ENCODE measurements around the gene CCDC107. TPM values are rescaled to one million over a fixed set of nuclear protein-coding genes. Genes with fewer than 3 reads are reported as not detected.
A peak's percentile ranks its signal among the peaks of the same experiment; 100 is the strongest.

CCDC107 gene
- total and polyA plus RNA-seq, 9 of the 15 experiments (the other 6 are each of a cell fraction or from before 2014, with no cell fraction given), result 0.35 to 11.3 (median 6.9) TPM; not detected in 1

DNA sequence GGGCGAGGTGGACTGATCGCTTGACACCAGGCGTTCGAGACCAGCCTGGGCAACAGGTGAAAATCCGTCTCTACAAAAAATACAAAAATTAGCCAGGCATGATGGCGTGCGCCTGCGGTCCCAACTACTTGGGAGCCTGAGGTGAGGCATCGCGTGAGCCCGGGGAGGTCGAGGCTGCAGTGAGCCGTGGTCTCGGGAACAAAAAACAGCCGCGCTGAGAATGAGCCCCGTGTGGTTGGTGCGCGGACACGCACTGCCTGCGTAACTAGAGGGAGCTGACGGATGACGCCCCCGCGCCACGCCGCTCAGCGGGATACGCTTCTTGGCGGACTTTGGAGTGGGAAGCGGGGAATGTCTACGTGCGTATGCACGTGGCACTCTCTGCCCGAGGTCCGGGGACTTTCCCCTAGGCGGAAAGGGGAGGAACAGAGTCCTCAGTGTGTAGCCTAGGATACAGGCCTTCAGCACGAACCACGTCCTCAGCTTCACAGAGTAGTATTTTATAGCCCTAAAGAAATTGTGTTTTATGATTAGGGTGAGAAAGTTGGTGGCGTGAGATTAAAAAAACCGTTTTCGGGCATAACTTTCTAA is 451 bp upstream of the CCDC107 start, which contains the start of gene RMRP (continued):
- TF ChIP-seq, protein P1, sequence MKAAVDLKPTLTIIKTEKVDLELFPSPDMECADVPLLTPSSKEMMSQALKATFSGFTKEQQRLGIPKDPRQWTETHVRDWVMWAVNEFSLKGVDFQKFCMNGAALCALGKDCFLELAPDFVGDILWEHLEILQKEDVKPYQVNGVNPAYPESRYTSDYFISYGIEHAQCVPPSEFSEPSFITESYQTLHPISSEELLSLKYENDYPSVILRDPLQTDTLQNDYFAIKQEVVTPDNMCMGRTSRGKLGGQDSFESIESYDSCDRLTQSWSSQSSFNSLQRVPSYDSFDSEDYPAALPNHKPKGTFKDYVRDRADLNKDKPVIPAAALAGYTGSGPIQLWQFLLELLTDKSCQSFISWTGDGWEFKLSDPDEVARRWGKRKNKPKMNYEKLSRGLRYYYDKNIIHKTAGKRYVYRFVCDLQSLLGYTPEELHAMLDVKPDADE (conservative IDR thresholded peaks at IDR 0.05; ENCODE audit: control insufficient read depth, low read depth, low read length), result 0 out of 2 replicates have a peak, but pooled peaks have one; percentile 73
- TF ChIP-seq, protein P2, sequence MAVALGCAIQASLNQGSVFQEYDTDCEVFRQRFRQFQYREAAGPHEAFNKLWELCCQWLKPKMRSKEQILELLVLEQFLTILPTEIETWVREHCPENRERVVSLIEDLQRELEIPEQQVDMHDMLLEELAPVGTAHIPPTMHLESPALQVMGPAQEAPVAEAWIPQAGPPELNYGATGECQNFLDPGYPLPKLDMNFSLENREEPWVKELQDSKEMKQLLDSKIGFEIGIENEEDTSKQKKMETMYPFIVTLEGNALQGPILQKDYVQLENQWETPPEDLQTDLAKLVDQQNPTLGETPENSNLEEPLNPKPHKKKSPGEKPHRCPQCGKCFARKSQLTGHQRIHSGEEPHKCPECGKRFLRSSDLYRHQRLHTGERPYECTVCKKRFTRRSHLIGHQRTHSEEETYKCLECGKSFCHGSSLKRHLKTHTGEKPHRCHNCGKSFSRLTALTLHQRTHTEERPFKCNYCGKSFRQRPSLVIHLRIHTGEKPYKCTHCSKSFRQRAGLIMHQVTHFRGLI (CRISPR knock-in tag; IDR thresholded peaks at IDR 0.05), result no peak
- TF ChIP-seq RBFOX2 (IDR thresholded peaks at IDR 0.05; ENCODE audit: low read depth, low read length), result peak; percentile 73
- TF ChIP-seq CBX5 (IDR thresholded peaks at IDR 0.05; ENCODE audit: borderline replicate concordance, low read depth), result no peak
- TF ChIP-seq PML (IDR thresholded peaks at IDR 0.05; ENCODE audit: low read length), result no peak
- TF ChIP-seq, protein P3, sequence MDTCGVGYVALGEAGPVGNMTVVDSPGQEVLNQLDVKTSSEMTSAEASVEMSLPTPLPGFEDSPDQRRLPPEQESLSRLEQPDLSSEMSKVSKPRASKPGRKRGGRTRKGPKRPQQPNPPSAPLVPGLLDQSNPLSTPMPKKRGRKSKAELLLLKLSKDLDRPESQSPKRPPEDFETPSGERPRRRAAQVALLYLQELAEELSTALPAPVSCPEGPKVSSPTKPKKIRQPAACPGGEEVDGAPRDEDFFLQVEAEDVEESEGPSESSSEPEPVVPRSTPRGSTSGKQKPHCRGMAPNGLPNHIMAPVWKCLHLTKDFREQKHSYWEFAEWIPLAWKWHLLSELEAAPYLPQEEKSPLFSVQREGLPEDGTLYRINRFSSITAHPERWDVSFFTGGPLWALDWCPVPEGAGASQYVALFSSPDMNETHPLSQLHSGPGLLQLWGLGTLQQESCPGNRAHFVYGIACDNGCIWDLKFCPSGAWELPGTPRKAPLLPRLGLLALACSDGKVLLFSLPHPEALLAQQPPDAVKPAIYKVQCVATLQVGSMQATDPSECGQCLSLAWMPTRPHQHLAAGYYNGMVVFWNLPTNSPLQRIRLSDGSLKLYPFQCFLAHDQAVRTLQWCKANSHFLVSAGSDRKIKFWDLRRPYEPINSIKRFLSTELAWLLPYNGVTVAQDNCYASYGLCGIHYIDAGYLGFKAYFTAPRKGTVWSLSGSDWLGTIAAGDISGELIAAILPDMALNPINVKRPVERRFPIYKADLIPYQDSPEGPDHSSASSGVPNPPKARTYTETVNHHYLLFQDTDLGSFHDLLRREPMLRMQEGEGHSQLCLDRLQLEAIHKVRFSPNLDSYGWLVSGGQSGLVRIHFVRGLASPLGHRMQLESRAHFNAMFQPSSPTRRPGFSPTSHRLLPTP (IDR thresholded peaks at IDR 0.05; ENCODE audit: borderline replicate concordance, extremely low read depth, insufficient read length), result peak; percentile 47
- no peak for TF ChIP-seq HMG20B (CRISPR knock-in tag; IDR thresholded peaks at IDR 0.05)
- TF ChIP-seq CHD4 (IDR thresholded peaks at IDR 0.05; ENCODE audit: insufficient read depth, insufficient replicate concordance, low read depth, low read length, poor library complexity, severe bottlenecking), result no peak
- TF ChIP-seq, protein P4, sequence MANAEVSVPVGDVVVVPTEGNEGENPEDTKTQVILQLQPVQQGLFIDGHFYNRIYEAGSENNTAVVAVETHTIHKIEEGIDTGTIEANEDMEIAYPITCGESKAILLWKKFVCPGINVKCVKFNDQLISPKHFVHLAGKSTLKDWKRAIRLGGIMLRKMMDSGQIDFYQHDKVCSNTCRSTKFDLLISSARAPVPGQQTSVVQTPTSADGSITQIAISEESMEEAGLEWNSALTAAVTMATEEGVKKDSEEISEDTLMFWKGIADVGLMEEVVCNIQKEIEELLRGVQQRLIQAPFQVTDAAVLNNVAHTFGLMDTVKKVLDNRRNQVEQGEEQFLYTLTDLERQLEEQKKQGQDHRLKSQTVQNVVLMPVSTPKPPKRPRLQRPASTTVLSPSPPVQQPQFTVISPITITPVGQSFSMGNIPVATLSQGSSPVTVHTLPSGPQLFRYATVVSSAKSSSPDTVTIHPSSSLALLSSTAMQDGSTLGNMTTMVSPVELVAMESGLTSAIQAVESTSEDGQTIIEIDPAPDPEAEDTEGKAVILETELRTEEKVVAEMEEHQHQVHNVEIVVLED (CRISPR knock-in tag; IDR thresholded peaks at IDR 0.05), result peak; percentile 93
- TF ChIP-seq, protein P5, sequence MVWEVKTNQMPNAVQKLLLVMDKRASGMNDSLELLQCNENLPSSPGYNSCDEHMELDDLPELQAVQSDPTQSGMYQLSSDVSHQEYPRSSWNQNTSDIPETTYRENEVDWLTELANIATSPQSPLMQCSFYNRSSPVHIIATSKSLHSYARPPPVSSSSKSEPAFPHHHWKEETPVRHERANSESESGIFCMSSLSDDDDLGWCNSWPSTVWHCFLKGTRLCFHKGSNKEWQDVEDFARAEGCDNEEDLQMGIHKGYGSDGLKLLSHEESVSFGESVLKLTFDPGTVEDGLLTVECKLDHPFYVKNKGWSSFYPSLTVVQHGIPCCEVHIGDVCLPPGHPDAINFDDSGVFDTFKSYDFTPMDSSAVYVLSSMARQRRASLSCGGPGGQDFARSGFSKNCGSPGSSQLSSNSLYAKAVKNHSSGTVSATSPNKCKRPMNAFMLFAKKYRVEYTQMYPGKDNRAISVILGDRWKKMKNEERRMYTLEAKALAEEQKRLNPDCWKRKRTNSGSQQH (CRISPR knock-in tag; IDR thresholded peaks at IDR 0.05), result no peak
- TF ChIP-seq NR2C1 (IDR thresholded peaks at IDR 0.05), result no peak
- TF ChIP-seq NR2C1 (tag; IDR thresholded peaks at IDR 0.05), result peak; percentile 19; the same call in 1 of the 2 replicates
- no peak for TF ChIP-seq ZNF589 (CRISPR knock-in tag; IDR thresholded peaks at IDR 0.05; ENCODE audit: low read depth)
- no peak for TF ChIP-seq NRF1 (conservative IDR thresholded peaks at IDR 0.05 in 1 of 2, IDR thresholded peaks at IDR 0.05 in 1 of 2)
- TF ChIP-seq SMARCE1 (IDR thresholded peaks at IDR 0.05), result 0 out of 2 replicates have a peak, but pooled peaks have one; percentile 55
- TF ChIP-seq SUPT5H (IDR thresholded peaks at IDR 0.05), result peak; percentile 61
- no peak for TF ChIP-seq NFE2L1 (tag; IDR thresholded peaks at IDR 0.05; ENCODE audit: borderline replicate concordance, low read depth)
- TF ChIP-seq, protein P6, sequence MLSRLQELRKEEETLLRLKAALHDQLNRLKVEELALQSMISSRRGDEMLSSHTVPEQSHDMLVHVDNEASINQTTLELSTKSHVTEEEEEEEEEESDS (CRISPR knock-in tag; IDR thresholded peaks at IDR 0.05), result peak; percentile 96
- 0 out of 2 replicates have a peak, but pooled peaks have one; percentile 18 for TF ChIP-seq PTBP1 (IDR thresholded peaks at IDR 0.05; ENCODE audit: low read depth, low read length)

Data from K562 (cell line).